SK-N-MC (cell line): Measurements from ENCODE around the gene SVBP.
"Not testable (repeated sequence)": the region's sequence is repeated elsewhere in the genome, so short reads cannot be mapped to it uniquely, and the experiment has no call there.

ENCODE experiments used
- DNase-seq: peaks from one replicate; pipeline ENCODE4 v3.0.0-alpha.2; 2011; ENCODE audit warnings: low read depth, low spot score
- H3K27ac ChIP-seq: fragments of 200-600 bp; sonication (generic); 2 replicates; pipeline ENCODE4 v1.5.1; 2016; ENCODE audit warnings: mixed run types
- H3K36me3 ChIP-seq: fragments of 200-600 bp; sonication (generic); 2 replicates; pipeline ENCODE4 v1.6.1; 2017; ENCODE audit warnings: antibody characterized with exemption, low read length, mixed read lengths; ENCODE audit not compliant: insufficient read depth
- H3K4me3 ChIP-seq: fragments of 200-600 bp; sonication (generic); 2 replicates; pipeline ENCODE4 v1.5.1; 2016
- H3K9ac ChIP-seq: fragments of 200-600 bp; sonication (generic); 2 replicates; pipeline ENCODE4 v1.8.0; 2017; ENCODE audit warnings: mixed run types, mixed read lengths; ENCODE audit not compliant: insufficient read length
- H3K9me3 ChIP-seq: fragments of 200-600 bp; sonication (generic); 2 replicates; pipeline ENCODE4 v1.6.1; 2017; ENCODE audit warnings: low read depth, mild to moderate bottlenecking, antibody characterized with exemption, low read length, moderate library complexity, mixed read lengths
- EZH2 ChIP-seq: fragments of 200-600 bp; sonication (generic); IDR thresholded peaks from one replicate; pipeline ENCODE4 v1.6.1; 2017; ENCODE audit warnings: antibody characterized with exemption
- FOXP2 ChIP-seq: optimal IDR thresholded peaks from 2 replicates; pipeline ENCODE3; 2011; ENCODE audit warnings: mild to moderate bottlenecking, moderate library complexity; ENCODE audit not compliant: insufficient read depth; ENCODE audit errors: extremely low read length, control extremely low read depth
- POLR2AphosphoS5 ChIP-seq: IDR thresholded peaks from 2 replicates; pipeline ENCODE4 v1.6.1; 2012; ENCODE audit warnings: mild to moderate bottlenecking, low read depth, low read length, borderline replicate concordance

The SVBP gene

DNA sequence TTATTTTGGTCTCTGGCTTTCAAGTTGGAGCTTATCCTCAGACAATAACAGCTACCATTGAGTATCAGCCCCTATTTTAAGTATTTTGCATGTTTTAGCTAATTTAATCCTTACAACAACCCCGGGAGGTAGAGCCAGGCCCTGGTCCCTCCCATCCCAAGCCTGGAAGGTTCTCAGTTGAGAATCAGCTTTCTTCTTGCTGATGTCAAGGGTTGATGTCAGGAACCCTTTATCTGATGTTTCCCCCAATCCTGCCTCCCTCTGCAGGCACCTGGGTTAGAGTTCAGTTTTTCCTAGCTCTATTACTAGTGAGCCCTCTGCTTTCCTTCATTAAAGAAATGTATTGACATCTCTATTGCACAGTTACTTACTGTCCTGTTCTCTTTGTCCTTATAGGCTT, 3.6 kb upstream of the SVBP start:
- no peak for TF ChIP-seq FOXP2
- Histone ChIP-seq H3K36me3 (0 out of 2 replicates have a peak, but pooled peaks cover 6% of the 10 kb centered on the region), H3K4me3 (0 out of 2 replicates have a peak overlapping the region, but pooled peaks have one; percentile 1), H3K9me3 (no peaks in the 10 kb centered on the region; the same call in 1 of the 2 replicates), H3K9ac (peak overlapping the region; percentile 6), H3K27ac (peak overlapping the region; percentile 51)
- DNase-seq: no peak

DNA sequence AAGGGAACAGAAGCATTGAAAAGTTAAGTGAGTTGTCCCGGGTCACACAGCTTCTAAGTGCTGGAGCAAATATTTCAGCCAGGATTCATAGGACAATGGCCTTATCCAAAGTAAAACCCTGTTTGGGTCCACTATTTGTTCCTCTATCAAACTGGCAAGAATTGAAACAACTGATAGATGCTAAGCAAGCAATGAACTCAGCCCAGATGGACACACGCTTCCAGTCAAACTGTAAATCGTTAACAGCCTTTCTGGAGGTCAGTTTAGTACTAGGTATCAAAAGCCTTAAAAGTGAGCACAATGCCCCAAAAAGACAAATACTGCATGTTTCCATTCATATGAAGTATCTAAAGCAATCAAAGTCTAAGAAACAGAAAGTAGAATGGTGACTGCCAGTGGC, 779 bp upstream of the SVBP start:
- peak overlapping the region; percentile 93 for H3K4me3 ChIP-seq
- H3K9ac ChIP-seq: no peak overlapping the region
- DNase-seq: no peak

DNA sequence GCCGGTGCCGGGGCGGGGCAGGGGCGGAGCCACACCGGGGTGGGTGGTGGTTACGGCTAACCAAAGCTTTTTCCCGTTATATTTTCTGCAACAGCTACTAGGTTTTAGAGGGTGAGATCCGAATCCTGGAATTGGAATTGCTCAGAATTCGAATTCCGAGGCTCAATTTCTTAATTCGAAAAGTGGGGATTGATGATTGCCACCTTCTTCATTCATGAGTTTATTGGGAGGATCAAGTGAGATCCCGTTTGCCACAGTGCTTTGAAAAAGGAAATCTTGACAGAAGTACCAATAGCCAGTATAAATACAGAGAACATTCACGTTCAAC, 207 bp upstream of the SVBP start:
- Histone ChIP-seq H3K27ac (no peak overlapping the region), H3K4me3 (peak overlapping the region; percentile 93), H3K9ac (peak overlapping the region; percentile 69), H3K36me3 (0 out of 2 replicates have a peak, but pooled peaks cover 3% of the 10 kb centered on the region), H3K9me3 (no peaks in the 10 kb centered on the region)
- no peak for TF ChIP-seq EZH2
- TF ChIP-seq POLR2AphosphoS5: no peak
- no peak for TF ChIP-seq FOXP2
- no peak for DNase-seq

More for the DNA sequence above, 779 bp upstream of the SVBP start:
- TF ChIP-seq EZH2 (no peak), POLR2AphosphoS5 (no peak), FOXP2 (no peak)
- Histone ChIP-seq H3K27ac (no peak overlapping the region), H3K36me3 (0 out of 2 replicates have a peak, but pooled peaks cover 3% of the 10 kb centered on the region), H3K9me3 (no peaks in the 10 kb centered on the region)

DNA sequence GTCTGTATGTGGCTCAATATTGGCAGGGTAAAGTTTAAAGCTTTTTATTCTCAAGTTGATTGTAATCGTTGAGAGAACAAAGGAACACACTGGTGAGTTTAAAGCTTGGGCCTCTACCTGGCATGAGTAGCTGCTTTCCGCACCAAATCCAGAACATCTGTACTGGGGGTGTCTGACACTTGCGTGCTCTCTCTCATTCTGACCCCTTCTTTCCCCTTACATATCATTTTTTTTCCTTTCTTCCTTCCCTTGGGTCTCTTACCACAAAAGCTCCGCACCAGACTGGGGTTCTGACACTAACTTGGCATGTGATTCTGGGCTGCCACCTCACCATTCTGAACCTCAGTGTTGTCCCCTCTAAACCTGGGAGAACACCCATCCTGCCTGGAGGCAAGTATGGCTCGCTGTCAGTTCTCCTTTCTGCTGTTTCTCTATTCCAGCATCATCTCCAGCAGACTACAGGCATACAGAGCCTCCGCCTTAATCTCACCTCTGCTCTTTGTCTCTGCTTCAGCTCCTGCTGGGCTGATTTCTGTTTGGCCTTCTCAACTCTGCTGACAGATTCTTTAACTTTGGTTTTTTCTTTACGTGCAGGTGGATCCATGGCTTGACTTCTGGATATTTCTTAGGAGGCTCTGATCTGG, 1.1 kb downstream of the SVBP start:
- H3K9me3 ChIP-seq: no peaks in the 10 kb centered on the region
- peaks cover 7% of the 10 kb centered on the region; the same call in 1 of the 2 replicates for H3K36me3 ChIP-seq
- H3K9ac ChIP-seq: peak overlapping the region; percentile 59
- H3K4me3 ChIP-seq: peak overlapping the region; percentile 93
- no peak for DNase-seq
- TF ChIP-seq POLR2AphosphoS5 (no peak), FOXP2 (no peak), EZH2 (no peak)
- peak overlapping the region; percentile 45; the same call in 1 of the 2 replicates for H3K27ac ChIP-seq

DNA sequence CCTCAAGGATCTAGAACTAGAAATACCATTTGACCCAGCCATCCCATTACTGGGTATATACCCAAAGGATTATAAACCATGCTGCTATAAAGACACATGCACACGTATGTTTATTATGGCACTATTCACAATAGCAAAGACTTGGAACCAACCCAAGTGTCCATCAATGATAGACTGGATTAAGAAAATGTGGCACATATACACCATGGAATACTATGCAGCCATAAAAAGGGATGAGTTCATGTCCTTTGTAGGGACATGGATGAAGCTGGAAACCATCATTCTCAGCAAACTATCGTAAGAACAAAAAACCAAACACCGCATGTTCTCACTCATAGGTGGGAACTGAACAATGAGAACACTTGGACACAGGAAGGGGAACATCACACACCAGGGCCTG, 2.4 kb downstream of the SVBP start:
- not testable (repeated sequence) for H3K27ac ChIP-seq, H3K9me3 ChIP-seq, DNase-seq, H3K9ac ChIP-seq, H3K36me3 ChIP-seq, H3K4me3 ChIP-seq

DNA sequence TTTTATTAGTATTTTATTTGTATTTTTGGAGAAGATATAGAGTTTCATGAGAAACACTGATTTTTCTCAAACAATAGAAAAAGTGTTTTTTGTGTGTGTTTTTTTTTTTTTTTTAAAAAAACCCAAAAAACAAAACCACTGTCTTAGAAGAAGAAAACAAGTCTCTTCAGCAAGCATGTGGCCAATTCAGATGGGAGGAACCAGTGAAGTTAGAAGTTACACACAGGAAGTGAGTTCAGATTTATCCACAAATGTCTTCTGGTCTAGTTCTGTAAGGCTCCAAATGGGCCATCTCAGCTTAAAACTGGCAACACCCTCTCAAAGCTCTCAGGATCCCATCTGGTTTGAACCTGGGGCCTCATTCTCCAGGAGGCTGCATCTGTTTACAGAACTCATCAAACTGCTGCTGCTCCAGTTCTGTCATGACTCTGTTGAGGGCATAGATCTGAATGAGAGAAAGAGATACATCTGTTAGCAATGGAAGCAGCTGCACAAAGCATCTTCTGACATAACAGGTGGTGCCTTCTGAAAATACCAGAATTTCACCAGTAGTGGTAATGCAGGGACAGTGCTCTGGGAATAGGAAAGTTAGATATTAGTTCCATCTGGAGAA, 10.0 kb downstream of the SVBP start:
- H3K9me3 ChIP-seq: no peaks in the 10 kb centered on the region
- no peak for DNase-seq
- no peak overlapping the region for H3K4me3 ChIP-seq
- H3K27ac ChIP-seq: no peak overlapping the region
- TF ChIP-seq EZH2 (no peak), FOXP2 (no peak), POLR2AphosphoS5 (no peak)
- H3K36me3 ChIP-seq: peaks cover 25% of the 10 kb centered on the region
- no peak overlapping the region for H3K9ac ChIP-seq

DNA sequence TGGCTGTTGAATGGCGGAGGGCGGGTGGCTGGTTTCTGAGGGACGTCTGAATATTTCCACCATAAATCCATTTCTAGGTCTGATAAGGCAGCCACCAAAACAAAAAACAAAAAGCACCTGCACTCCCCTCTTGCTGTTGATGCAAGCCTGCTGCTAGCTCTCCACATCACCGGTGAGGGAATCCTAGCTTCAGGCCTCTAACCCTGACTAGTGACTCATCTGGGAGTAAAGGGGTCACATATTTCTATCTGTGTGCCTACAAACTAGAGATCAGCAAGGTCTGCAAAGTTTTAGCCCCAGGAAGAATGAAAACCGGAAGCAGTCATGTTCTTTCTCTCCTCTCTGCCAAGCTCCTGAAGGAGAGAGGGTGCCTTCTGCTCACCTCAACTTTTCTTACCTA, 10.6 kb downstream of the SVBP start:
- TF ChIP-seq EZH2: no peak
- TF ChIP-seq FOXP2: no peak
- no peak for TF ChIP-seq POLR2AphosphoS5
- no peak for DNase-seq

DNA sequence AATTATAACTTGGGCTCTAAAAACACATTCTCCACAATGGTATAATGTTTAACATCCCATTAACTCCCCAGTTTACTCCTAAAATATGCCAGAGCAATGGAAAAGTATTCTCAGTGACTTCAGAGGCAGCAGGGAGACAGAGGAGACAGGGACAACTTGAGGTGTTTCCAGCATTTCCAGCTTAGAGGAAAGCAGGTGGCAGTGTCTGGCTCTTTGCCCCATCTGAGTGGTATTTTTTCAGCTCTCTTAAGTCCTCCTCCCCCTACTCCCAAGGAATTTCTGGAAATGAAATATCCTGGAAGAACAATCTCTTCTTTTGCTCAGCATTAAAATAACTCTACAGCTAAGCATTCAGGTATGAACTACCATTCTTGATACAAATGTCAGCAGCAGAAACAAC, 11.0 kb downstream of the SVBP start:
- DNase-seq: no peak
- Histone ChIP-seq H3K4me3 (no peak overlapping the region), H3K36me3 (peaks cover 23% of the 10 kb centered on the region), H3K27ac (no peak overlapping the region), H3K9ac (no peak overlapping the region), H3K9me3 (no peaks in the 10 kb centered on the region)
- no peak for TF ChIP-seq FOXP2
- no peak for TF ChIP-seq POLR2AphosphoS5
- TF ChIP-seq EZH2: no peak

More for the DNA sequence above, 10.6 kb downstream of the SVBP start:
- no peak overlapping the region for H3K27ac ChIP-seq
- H3K36me3 ChIP-seq: peaks cover 25% of the 10 kb centered on the region
- no peaks in the 10 kb centered on the region for H3K9me3 ChIP-seq
- H3K9ac ChIP-seq: no peak overlapping the region
- H3K4me3 ChIP-seq: no peak overlapping the region
